H1 (cell line): ENCODE measurements around the gene ECEL1. TPM values are rescaled to one million over a fixed set of nuclear protein-coding genes. Genes with fewer than 3 reads are reported as not detected.
A peak's percentile ranks its signal among the peaks of the same experiment; 100 is the strongest.

Experiments used
- CTCF ChIA-PET: fragments of 300-600 bp; sonication (Branson Sonifier 250); formaldehyde crosslinking; loops from one replicate; lab custom pipeline; 2021; ENCODE audit not compliant: partially characterized antibody; lab: Charles Lee
- POLR2A ChIA-PET: fragments of 300-600 bp; sonication (Branson Sonifier 250); formaldehyde crosslinking; loops from one replicate; lab custom pipeline; 2021; ENCODE audit warnings: inconsistent platforms; ENCODE audit not compliant: partially characterized antibody; lab: Charles Lee
- DNase-seq, 2 experiments: peaks; one replicate each; pipeline versions ENCODE4 v3.0.0 to v3.0.0-alpha.2; 2010 to 2022; ENCODE audit warnings: low spot score in 2 of 2, low read depth in 1 of 2, mixed read lengths in 1 of 2
- FAIRE-seq: peaks from 2 replicates; lab custom pipeline; 2011; peaks lifted over from hg19 to GRCh38; lab: Jason Lieb, UNC
- H2AFZ ChIP-seq: 2 replicates; pipeline ENCODE4 v1.8.1; 2012; ENCODE audit warnings: low read length, inconsistent platforms
- H2AK5ac ChIP-seq: 2 replicates; pipeline ENCODE4 v1.6.1; 2013; ENCODE audit warnings: low read depth, low read length
- H2BK120ac ChIP-seq: replicated peaks from 2 replicates; pipeline ENCODE3; 2013; ENCODE audit warnings: low read depth, low read length, inconsistent platforms
- H2BK12ac ChIP-seq: 2 replicates; pipeline ENCODE4 v1.6.1; 2013; ENCODE audit warnings: low read depth, low read length
- H2BK15ac ChIP-seq: 2 replicates; pipeline ENCODE4 v1.6.1; 2013; ENCODE audit warnings: low read length
- H2BK20ac ChIP-seq: 2 replicates; pipeline ENCODE4 v1.6.1; 2013; ENCODE audit warnings: low read length
- H2BK5ac ChIP-seq: 2 replicates; pipeline ENCODE4 v1.6.1; 2013; ENCODE audit warnings: low read depth, low read length
- H3K14ac ChIP-seq: 2 replicates; pipeline ENCODE4 v1.6.1; 2013; ENCODE audit warnings: inconsistent platforms; ENCODE audit not compliant: insufficient read length
- H3K18ac ChIP-seq: 2 replicates; pipeline ENCODE4 v1.6.1; 2013; ENCODE audit warnings: low read length; ENCODE audit errors: extremely low read depth
- H3K23ac ChIP-seq: 2 replicates; pipeline ENCODE4 v1.6.1; 2013; ENCODE audit warnings: inconsistent platforms; ENCODE audit not compliant: insufficient read length
- H3K23me2 ChIP-seq: 2 replicates; pipeline ENCODE4 v1.6.1; 2013; ENCODE audit warnings: low read depth, low read length
- H3K27ac ChIP-seq: 2 replicates; pipeline ENCODE4 v1.6.1; 2011; ENCODE audit warnings: low read depth, low read length, inconsistent platforms
- H3K27me3 ChIP-seq, 4 experiments: replicated peaks in 1 of 4; 1 replicate in 1 of 4; 2 replicates in 3 of 4; pipeline versions ENCODE4 v1.6.1 to v1.8.1; 2011 to 2013; ENCODE audit warnings: low read length in 3 of 4, mild to moderate bottlenecking in 3 of 4, inconsistent platforms in 2 of 4, mixed read lengths in 2 of 4, moderate library complexity in 1 of 4; ENCODE audit not compliant: control insufficient read depth in 3 of 4, insufficient read depth in 3 of 4; ENCODE audit errors: extremely low read depth in 1 of 4
- H3K36me3 ChIP-seq, 4 experiments: 2 replicates each; pipeline versions ENCODE4 v1.6.1 to v1.8.1; 2011 to 2013; ENCODE audit warnings: mild to moderate bottlenecking in 4 of 4, low read length in 3 of 4, moderate library complexity in 2 of 4, control low read depth in 1 of 4, inconsistent platforms in 1 of 4; ENCODE audit not compliant: insufficient read depth in 4 of 4, control insufficient read depth in 2 of 4
- H3K4ac ChIP-seq: replicated peaks from 2 replicates; pipeline ENCODE3; 2013; ENCODE audit warnings: low read length, low read depth, mixed read lengths, inconsistent platforms; ENCODE audit not compliant: insufficient read length
- H3K4me1 ChIP-seq, 4 experiments: replicated peaks in 1 of 4; 1 replicate in 1 of 4; 2 replicates in 3 of 4; pipeline versions ENCODE4 v1.6.1 to v1.8.1; 2011 to 2013; ENCODE audit warnings: low read length in 3 of 4, inconsistent platforms in 2 of 4, mixed read lengths in 1 of 4; ENCODE audit not compliant: insufficient read depth in 4 of 4, control insufficient read depth in 3 of 4
- H3K4me2 ChIP-seq, 2 experiments: 2 replicates each; pipeline versions ENCODE4 v1.6.1 to v1.8.1; 2011 to 2013; ENCODE audit warnings: low read depth in 2 of 2, low read length in 2 of 2, control low read depth in 1 of 2, inconsistent platforms in 1 of 2, mild to moderate bottlenecking in 1 of 2; ENCODE audit not compliant: insufficient read depth in 1 of 2
- H3K4me3 ChIP-seq, 4 experiments: fragments of 200-600, 300-600 bp in 1 of 4; sonication (generic), shearing (Covaris generic), sonication (Bioruptor Twin) in 1 of 4; 2 replicates each; pipeline versions ENCODE4 v1.5.1 to v1.8.1; 2011 to 2016; ENCODE audit warnings: low read length in 4 of 4, low read depth in 3 of 4, control low read depth in 2 of 4, inconsistent platforms in 2 of 4, mild to moderate bottlenecking in 2 of 4, mixed read lengths in 1 of 4, moderate library complexity in 1 of 4; ENCODE audit not compliant: insufficient read depth in 2 of 4; ENCODE audit errors: extremely low read depth in 1 of 4
- H3K56ac ChIP-seq: replicated peaks from 2 replicates; pipeline ENCODE3; 2013; ENCODE audit warnings: low read depth, mild to moderate bottlenecking, mixed read lengths, low read length, inconsistent platforms; ENCODE audit not compliant: insufficient read length
- H3K79me1 ChIP-seq: 2 replicates; pipeline ENCODE4 v1.6.1; 2013; ENCODE audit warnings: low read depth, low read length, control low read depth
- H3K79me2 ChIP-seq, 2 experiments: 2 replicates each; pipeline versions ENCODE4 v1.6.1 to v1.8.1; 2012 to 2013; ENCODE audit warnings: low read length in 2 of 2, mild to moderate bottlenecking in 2 of 2, inconsistent platforms in 1 of 2; ENCODE audit not compliant: insufficient read depth in 2 of 2, control insufficient read depth in 1 of 2
- H3K9ac ChIP-seq, 4 experiments: replicated peaks in 1 of 4; 1 replicate in 1 of 4; 2 replicates in 3 of 4; pipeline versions ENCODE4 v1.6.1 to v1.8.1; 2011 to 2013; ENCODE audit warnings: low read depth in 3 of 4, low read length in 3 of 4, control low read depth in 2 of 4, mild to moderate bottlenecking in 2 of 4, moderate library complexity in 2 of 4, inconsistent platforms in 1 of 4; ENCODE audit errors: extremely low read depth in 1 of 4
- H3K9me3 ChIP-seq, 2 experiments: 2 replicates each; pipeline versions ENCODE4 v1.6.1 to v1.8.1; 2012 to 2013; ENCODE audit warnings: mild to moderate bottlenecking in 2 of 2, moderate library complexity in 2 of 2, control low read depth in 1 of 2, inconsistent platforms in 1 of 2, low read depth in 1 of 2, low read length in 1 of 2, mixed read lengths in 1 of 2; ENCODE audit not compliant: insufficient read depth in 2 of 2
- H4K20me1 ChIP-seq, 2 experiments: replicated peaks in 1 of 2; 2 replicates each; pipeline versions ENCODE3 to v1.8.1; 2011 to 2013; ENCODE audit warnings: inconsistent platforms in 2 of 2, low read length in 2 of 2, mild to moderate bottlenecking in 1 of 2; ENCODE audit not compliant: insufficient read depth in 2 of 2, control insufficient read depth in 1 of 2
- H4K5ac ChIP-seq: 2 replicates; pipeline ENCODE4 v1.6.1; 2013; ENCODE audit warnings: low read length, low read depth, mixed read lengths, inconsistent platforms; ENCODE audit not compliant: insufficient read length
- H4K8ac ChIP-seq: 2 replicates; pipeline ENCODE4 v1.8.0; 2013; ENCODE audit warnings: mild to moderate bottlenecking, moderate library complexity, low read length, inconsistent platforms; ENCODE audit not compliant: insufficient read depth; ENCODE audit errors: extremely low read depth
- H4K91ac ChIP-seq: replicated peaks from 2 replicates; pipeline ENCODE3; 2013; ENCODE audit warnings: low read length, mixed read lengths, inconsistent platforms; ENCODE audit not compliant: insufficient read length
- ATF3 ChIP-seq: IDR thresholded peaks from 2 replicates; pipeline ENCODE4 v1.6.1; 2011; ENCODE audit warnings: low read depth, mild to moderate bottlenecking, low read length; ENCODE audit not compliant: insufficient read depth
- CHD2 ChIP-seq: IDR thresholded peaks from 2 replicates; pipeline ENCODE4 v1.6.1; 2012; ENCODE audit warnings: low read length, improper control_type of control experiment
- EGR1 ChIP-seq: IDR thresholded peaks from 2 replicates; pipeline ENCODE4 v1.6.1; 2011; ENCODE audit warnings: low read depth, low read length, borderline replicate concordance
- FOSL1 ChIP-seq: IDR thresholded peaks from 2 replicates; pipeline ENCODE4 v1.6.1; 2011; ENCODE audit warnings: mild to moderate bottlenecking, low read depth, low read length, moderate library complexity; ENCODE audit not compliant: insufficient read depth
- GABPA ChIP-seq: IDR thresholded peaks from 2 replicates; pipeline ENCODE4 v1.6.1; 2011; ENCODE audit warnings: mild to moderate bottlenecking, low read length, moderate library complexity, borderline replicate concordance; ENCODE audit not compliant: insufficient read depth
- GTF2F1 ChIP-seq: IDR thresholded peaks from 2 replicates; pipeline ENCODE4 v1.6.1; 2012; ENCODE audit warnings: low read depth, low read length, improper control_type of control experiment, borderline replicate concordance
- MAFK ChIP-seq: IDR thresholded peaks from 2 replicates; pipeline ENCODE4 v1.6.1; 2012; ENCODE audit warnings: low read depth, mild to moderate bottlenecking, improper control_type of control experiment, low read length
- SP4 ChIP-seq: IDR thresholded peaks from 2 replicates; pipeline ENCODE4 v1.6.1; 2012; ENCODE audit warnings: low read length, inconsistent platforms
- TAF1 ChIP-seq: IDR thresholded peaks from 2 replicates; pipeline ENCODE4 v1.6.1; 2011; ENCODE audit warnings: mild to moderate bottlenecking, low read depth, low read length
- TAF7 ChIP-seq: optimal IDR thresholded peaks from 2 replicates; pipeline ENCODE3; 2011; ENCODE audit warnings: low read depth, mild to moderate bottlenecking, inconsistent platforms, low read length, moderate library complexity, borderline replicate concordance
- USF2 ChIP-seq: IDR thresholded peaks from 2 replicates; pipeline ENCODE4 v1.6.1; 2011; ENCODE audit warnings: low read length, improper control_type of control experiment
- ZNF274 ChIP-seq: IDR thresholded peaks from 2 replicates; pipeline ENCODE4 v1.7.0; 2012; ENCODE audit warnings: low read length, borderline replicate concordance; ENCODE audit errors: extremely low read depth
- WGBS, 2 experiments: shearing (Covaris generic) in 1 of 2; methylation state at CpG; one replicate each; pipeline versions ENCODE4 v1.1.6 to v1.1.7; 2013 to 2015; ENCODE audit warnings: low lambda C conversion rate in 2 of 2, mixed read lengths in 2 of 2, inconsistent platforms in 1 of 2, low coverage in 1 of 2, missing lambda C conversion rate in 1 of 2; ENCODE audit not compliant: insufficient replicate concordance in 2 of 2, insufficient coverage in 1 of 2, insufficient read length in 1 of 2; ENCODE audit errors: extremely low coverage in 1 of 2, missing lambda C conversion rate in 1 of 2; 5-methylcytosine and 5-hydroxymethylcytosine counted together
- polyA plus RNA-seq, 7 experiments: library from polyadenylated mRNA; depleted of rRNA in 3 of 7; stranded (reverse) in 5 of 7; unstranded in 2 of 7; fragments of >200 nt in 5 of 7; fragments of 200-250 nt in 2 of 7; gene quantifications; 1 replicate in 5 of 7; 2 replicates in 1 of 7; 4 replicates in 1 of 7; pipeline versions ENCODE4 v1.2.1 to v1.2.3, GENCODE V29; 2011 to 2013; ENCODE audit warnings: missing spikeins in 2 of 7, mixed read lengths in 2 of 7
- total RNA-seq: library from RNA; stranded (reverse); fragmentation: NEBNext Ultra II Directional; extraction: Animal tissue kit (Norgen Biotek cat#: 25700); gene quantifications from 2 replicates; pipeline ENCODE4 v1.2.1, GENCODE V29; 2021

ECEL1 gene
- total and polyA plus RNA-seq, 2 of the 8 experiments (the other 6 are each of a cell fraction or from before 2014, with no cell fraction given): 7.7 to 20.2 TPM

- H3K79me1 ChIP-seq: no peaks in the 10 kb centered on the region
- H2BK12ac ChIP-seq: no peak within 1 kb of the TSS
- no peak within 1 kb of the TSS for H3K4me3 ChIP-seq
- H3K79me2 ChIP-seq: no peaks in the 10 kb centered on the region
- DNase-seq: no peak
- ChIA-PET POLR2A (interaction anchor here (1.9 to 2.1 kb wide), 2 partner anchors 10 to 13 kb away, joined by 5 read pairs; partner anchors contain the start of gene CHRNG), CTCF (interaction anchor here (0.6 to 10.6 kb wide), 7 partner anchors 9 to 1537 kb away, joined by 3 to 176 read pairs (median 4); no protein-coding TSS in a partner anchor)
- H3K27ac ChIP-seq: no peak within 1 kb of the TSS
- H3K27me3 ChIP-seq: peaks cover 19 to 46% (median 34%) of the 10 kb centered on the region in 4 experiments
- H2BK15ac ChIP-seq: no peak within 1 kb of the TSS
- no peak within 1 kb of the TSS for H2BK20ac ChIP-seq
- 71% methylated on average over 4 of the region's 18 CpGs; no CpG with 5 or more reads in 1 of the 2 experiments for WGBS, 2 experiments
- no peak within 1 kb of the TSS for H2BK5ac ChIP-seq
- FAIRE-seq: no peak
- H3K23ac ChIP-seq: no peak within 1 kb of the TSS
- H3K56ac ChIP-seq: no peak within 1 kb of the TSS
- no peak within 1 kb of the TSS for H3K14ac ChIP-seq
- H3K9me3 ChIP-seq: no peaks in the 10 kb centered on the region
- H3K4ac ChIP-seq: peak within 1 kb of the TSS; percentile 69
- H4K20me1 ChIP-seq: peaks cover 3 to 4% of the 10 kb centered on the region in 2 experiments
- no peak within 1 kb of the TSS for H3K18ac ChIP-seq
- no peak within 1 kb of the TSS for H2AFZ ChIP-seq
- H2BK120ac ChIP-seq: no peak within 1 kb of the TSS
- H4K5ac ChIP-seq: no peak within 1 kb of the TSS
- no peak within 1 kb of the TSS; the same call in 1 of the 2 replicates for H4K8ac ChIP-seq
- no peak within 1 kb of the TSS for H4K91ac ChIP-seq
- peaks cover 10% of the 10 kb centered on the region; the same call in 1 of the 2 replicates for H3K23me2 ChIP-seq
- no peak within 1 kb of the TSS for H2AK5ac ChIP-seq
- H3K4me2 ChIP-seq: no peak within 1 kb of the TSS
- H3K9ac ChIP-seq: no peak within 1 kb of the TSS
- H3K36me3 ChIP-seq: no peaks in the 10 kb centered on the region
- H3K4me1 ChIP-seq: peaks cover 0 to 22% (median 11%) of the 10 kb centered on the region in 4 experiments; a peak in 6 of 7 replicates
- TF ChIP-seq GTF2F1: no peak
- no peak for TF ChIP-seq FOSL1
- no peak for TF ChIP-seq TAF1
- no peak for TF ChIP-seq ATF3
- no peak for TF ChIP-seq CHD2
- TF ChIP-seq SP4: no peak
- TF ChIP-seq TAF7: no peak
- no peak for TF ChIP-seq USF2
- TF ChIP-seq GABPA: no peak
- TF ChIP-seq EGR1: no peak
- no peak for TF ChIP-seq MAFK
- no peak for TF ChIP-seq ZNF274
These were observed 38.2 kb upstream of the ECEL1 start, which contains the start of gene CHRND for GRCh38 chr2:232525791-232526371. Gene CHRND, plus strand, starts transcription at chr2:232526160. Its CDS starts 56 bp downstream, at chr2:232526216.
